Ishikawa (cell line): ENCODE measurements around the gene RIMKLB.

Source experiments
- CEBPB ChIP-seq: IDR thresholded peaks from 2 replicates; pipeline ENCODE4 v1.6.1; 2012
- CREB1 ChIP-seq: IDR thresholded peaks from 2 replicates; pipeline ENCODE4 v1.6.1; 2012; ENCODE audit warnings: low read depth
- EGR1 ChIP-seq: IDR thresholded peaks from 2 replicates; pipeline ENCODE4 v1.6.1; 2012
- EP300 ChIP-seq: IDR thresholded peaks from 2 replicates; pipeline ENCODE4 v1.6.1; 2012; ENCODE audit warnings: borderline replicate concordance
- FOXM1 ChIP-seq: IDR thresholded peaks from 2 replicates; pipeline ENCODE4 v1.6.1; 2012; ENCODE audit warnings: low read depth, borderline replicate concordance
- MAX ChIP-seq: IDR thresholded peaks from 2 replicates; pipeline ENCODE4 v1.6.1; 2012
- NFIC ChIP-seq: IDR thresholded peaks from 2 replicates; pipeline ENCODE4 v1.6.1; 2012
- RAD21 ChIP-seq: IDR thresholded peaks from 2 replicates; pipeline ENCODE4 v1.6.1; 2012; ENCODE audit warnings: low read depth
- REST ChIP-seq: IDR thresholded peaks from 2 replicates; pipeline ENCODE4 v1.6.1; 2012; ENCODE audit warnings: low read depth, mild to moderate bottlenecking
- TAF1 ChIP-seq: IDR thresholded peaks from 2 replicates; pipeline ENCODE4 v1.6.1; 2012; ENCODE audit warnings: low read depth, mild to moderate bottlenecking
- TCF12 ChIP-seq: IDR thresholded peaks from 2 replicates; pipeline ENCODE4 v1.6.1; 2012; ENCODE audit warnings: low read depth
- TEAD4 ChIP-seq: IDR thresholded peaks from 2 replicates; pipeline ENCODE4 v1.6.1; 2012
- USF1 ChIP-seq: IDR thresholded peaks from 2 replicates; pipeline ENCODE4 v1.6.1; 2012
- YY1 ChIP-seq: IDR thresholded peaks from 2 replicates; pipeline ENCODE4 v1.6.1; 2012; ENCODE audit warnings: low read depth
- ZBTB7A ChIP-seq: IDR thresholded peaks from 2 replicates; pipeline ENCODE4 v1.6.1; 2012; ENCODE audit warnings: low read depth

RIMKLB gene

GRCh38 chr12:8712572-8712971 lies 14.8 kb downstream of the RIMKLB start:
- TF ChIP-seq TAF1 = no peak
- no peak for TF ChIP-seq CEBPB
- no peak for TF ChIP-seq CREB1
- TF ChIP-seq TEAD4 = no peak
- TF ChIP-seq ZBTB7A = no peak
- no peak for TF ChIP-seq REST
- no peak for TF ChIP-seq MAX
- TF ChIP-seq USF1 = no peak
- TF ChIP-seq FOXM1 = no peak
- TF ChIP-seq TCF12 = no peak
- TF ChIP-seq EP300 = no peak
- TF ChIP-seq NFIC = no peak

- TF ChIP-seq REST (no peak), RAD21 (no peak), TCF12 (no peak), CEBPB (no peak), ZBTB7A (no peak), EP300 (no peak), FOXM1 (no peak), MAX (no peak), TEAD4 (no peak), CREB1 (no peak)
Measured at GRCh38 chr12:8722286-8722800, 24.6 kb downstream of the RIMKLB start.

GRCh38 chr12:8734873-8735381 lies 37.1 kb downstream of the RIMKLB start:
- TF ChIP-seq EGR1 (no peak), ZBTB7A (no peak), EP300 (no peak), REST (no peak), TEAD4 (no peak), RAD21 (no peak), NFIC (no peak), MAX (no peak), YY1 (no peak), FOXM1 (no peak), TAF1 (no peak), TCF12 (no peak), USF1 (no peak), CEBPB (no peak), CREB1 (no peak)

- TF ChIP-seq ZBTB7A = no peak
- no peak for TF ChIP-seq FOXM1
- no peak for TF ChIP-seq NFIC
- no peak for TF ChIP-seq EP300
- no peak for TF ChIP-seq TCF12
- TF ChIP-seq CREB1 = no peak
- no peak for TF ChIP-seq TAF1
Measured at GRCh38 chr12:8742501-8742900, 44.7 kb downstream of the RIMKLB start.
